Gastrocnemius medialis (tissue), 4 donors: ENCODE measurements around the gene C1QTNF8.

Experiments used
- POLR2A ChIP-seq, 2 donors: fragments of 450-650 bp; IDR thresholded peaks; one replicate each; pipeline ENCODE4 v1.6.1; 2017; ENCODE audit warnings: antibody characterized with exemption in 2 of 2, mild to moderate bottlenecking in 2 of 2, moderate library complexity in 2 of 2
- TF ChIP-seq, protein P1 (sequence below), 5 experiments: fragments of 450-650 bp in 3 of 5; fragments of 200-600 bp in 2 of 5; sonication (generic) in 2 of 5; IDR thresholded peaks in 4 of 5; conservative IDR thresholded peaks in 1 of 5; 1 replicate in 4 of 5; 2 replicates in 1 of 5; pipeline ENCODE4 v1.5.1; 2016 to 2019; ENCODE audit warnings: antibody characterized with exemption in 5 of 5, mild to moderate bottlenecking in 3 of 5, moderate library complexity in 3 of 5

DNA sequence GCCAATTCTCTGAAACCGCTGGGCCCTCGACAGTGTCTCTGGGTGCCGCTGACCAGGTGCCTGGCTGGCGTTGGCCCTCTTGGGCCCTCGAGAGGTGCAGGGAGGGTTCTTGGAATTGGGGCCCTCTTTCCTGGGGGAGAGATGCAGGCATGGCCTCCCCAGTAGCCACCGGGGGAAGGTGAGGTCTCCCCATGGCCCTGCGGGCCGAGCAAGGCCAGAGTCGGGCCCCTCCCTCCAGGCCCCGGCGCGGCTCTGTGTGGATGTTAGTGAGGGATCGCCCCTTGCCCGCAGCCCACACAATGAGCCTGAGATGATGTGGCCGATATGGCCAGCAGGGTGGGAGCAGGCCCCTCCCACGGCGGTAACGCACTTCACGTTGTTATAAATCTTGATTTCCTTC is 23.1 kb upstream of the C1QTNF8 start:
- TF ChIP-seq, protein P1, sequence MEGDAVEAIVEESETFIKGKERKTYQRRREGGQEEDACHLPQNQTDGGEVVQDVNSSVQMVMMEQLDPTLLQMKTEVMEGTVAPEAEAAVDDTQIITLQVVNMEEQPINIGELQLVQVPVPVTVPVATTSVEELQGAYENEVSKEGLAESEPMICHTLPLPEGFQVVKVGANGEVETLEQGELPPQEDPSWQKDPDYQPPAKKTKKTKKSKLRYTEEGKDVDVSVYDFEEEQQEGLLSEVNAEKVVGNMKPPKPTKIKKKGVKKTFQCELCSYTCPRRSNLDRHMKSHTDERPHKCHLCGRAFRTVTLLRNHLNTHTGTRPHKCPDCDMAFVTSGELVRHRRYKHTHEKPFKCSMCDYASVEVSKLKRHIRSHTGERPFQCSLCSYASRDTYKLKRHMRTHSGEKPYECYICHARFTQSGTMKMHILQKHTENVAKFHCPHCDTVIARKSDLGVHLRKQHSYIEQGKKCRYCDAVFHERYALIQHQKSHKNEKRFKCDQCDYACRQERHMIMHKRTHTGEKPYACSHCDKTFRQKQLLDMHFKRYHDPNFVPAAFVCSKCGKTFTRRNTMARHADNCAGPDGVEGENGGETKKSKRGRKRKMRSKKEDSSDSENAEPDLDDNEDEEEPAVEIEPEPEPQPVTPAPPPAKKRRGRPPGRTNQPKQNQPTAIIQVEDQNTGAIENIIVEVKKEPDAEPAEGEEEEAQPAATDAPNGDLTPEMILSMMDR (IDR thresholded peaks at IDR 0.05 in 4 of 5, conservative IDR thresholded peaks at IDR 0.05 in 1 of 5) = no peak
- TF ChIP-seq POLR2A (IDR thresholded peaks at IDR 0.05) = no peak
